ENCODE results near the gene TAMALIN.

TAMALIN gene

DNA sequence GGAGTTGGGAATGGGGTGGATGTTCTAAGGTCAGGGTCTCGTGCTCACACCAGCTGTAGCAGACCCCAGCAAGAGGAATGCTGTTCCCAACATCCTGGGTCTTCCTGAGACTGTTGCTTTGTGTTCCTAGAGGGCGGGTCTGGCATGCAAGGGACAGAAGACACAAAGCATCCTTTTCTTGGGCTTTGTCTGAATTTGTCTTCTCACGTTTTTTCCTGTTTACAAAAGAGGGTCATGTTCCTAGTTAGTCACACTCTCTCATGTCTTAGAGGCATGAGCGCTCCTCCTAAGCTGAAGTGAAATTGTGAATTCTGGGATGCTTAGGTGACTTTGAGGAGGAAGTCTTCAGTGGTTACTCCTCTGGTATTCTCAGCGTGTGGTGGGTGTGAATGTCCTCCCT lies 9.6 kb upstream of the TAMALIN start:
- H3K36me3 ChIP-seq (replicated peaks; ENCODE audit: insufficient read depth, low read length), result no peaks in the 10 kb centered on the region
- no peak overlapping the region for H3K4me2 ChIP-seq (ENCODE audit: low read depth, low read length)
- H3K27me3 ChIP-seq (replicated peaks; ENCODE audit: insufficient read depth, low read length), result no peaks in the 10 kb centered on the region
- H3K4me1 ChIP-seq (ENCODE audit: low read length), result no peaks in the 10 kb centered on the region
- H3K9me3 ChIP-seq (replicated peaks; ENCODE audit: insufficient read depth, low read length), result no peaks in the 10 kb centered on the region
- H4K20me1 ChIP-seq (ENCODE audit: insufficient read depth, low read length), result no peaks in the 10 kb centered on the region
- H3K9ac ChIP-seq (ENCODE audit: low read length), result no peak overlapping the region
- H3K9me2 ChIP-seq (replicated peaks; ENCODE audit: insufficient read depth, low read length), result no peaks in the 10 kb centered on the region
- TF ChIP-seq CTCF (IDR thresholded peaks at IDR 0.05; ENCODE audit: low read length), result no peak
- TF ChIP-seq EZH2 (optimal IDR thresholded peaks at IDR 0.05; ENCODE audit: low read depth, low read length), result no peak
- no peak for TF ChIP-seq EZH2phosphoT487 (IDR thresholded peaks at IDR 0.05; ENCODE audit: low read length)
- no peak overlapping the region for H2AFZ ChIP-seq (ENCODE audit: low read length)
- H3K4me3 ChIP-seq (ENCODE audit: low read length), result no peak overlapping the region
- no peak for DNase-seq
- H3K79me2 ChIP-seq (ENCODE audit: low read length), result no peaks in the 10 kb centered on the region
- no peaks in the 10 kb centered on the region for H3F3A ChIP-seq (ENCODE audit: insufficient read depth, low read length)
- H3K27ac ChIP-seq (ENCODE audit: low read length), result no peak overlapping the region

GRCh38 chr12:52003016-52003550 lies 3.7 kb upstream of the TAMALIN start:
- no peaks in the 10 kb centered on the region for H3K36me3 ChIP-seq (replicated peaks; ENCODE audit: insufficient read depth, low read length)
- no peaks in the 10 kb centered on the region for H3K4me1 ChIP-seq (ENCODE audit: low read length)
- no peaks in the 10 kb centered on the region for H3K79me2 ChIP-seq (ENCODE audit: low read length)
- H3K4me3 ChIP-seq (ENCODE audit: low read length), result no peak overlapping the region
- TF ChIP-seq EZH2 (optimal IDR thresholded peaks at IDR 0.05; ENCODE audit: low read depth, low read length) (no peak), EZH2phosphoT487 (IDR thresholded peaks at IDR 0.05; ENCODE audit: low read length) (no peak), CTCF (IDR thresholded peaks at IDR 0.05; ENCODE audit: low read length) (no peak)
- no peak overlapping the region for H3K27ac ChIP-seq (ENCODE audit: low read length)
- peaks cover 42% of the 10 kb centered on the region for H3K27me3 ChIP-seq (replicated peaks; ENCODE audit: insufficient read depth, low read length)
- H2AFZ ChIP-seq (ENCODE audit: low read length), result no peak overlapping the region
- no peak overlapping the region for H3K4me2 ChIP-seq (ENCODE audit: low read depth, low read length)
- H4K20me1 ChIP-seq (ENCODE audit: insufficient read depth, low read length), result no peaks in the 10 kb centered on the region
- no peak overlapping the region for H3K9ac ChIP-seq (ENCODE audit: low read length)
- H3F3A ChIP-seq (ENCODE audit: insufficient read depth, low read length), result no peaks in the 10 kb centered on the region
- no peak for DNase-seq
- H3K9me3 ChIP-seq (replicated peaks; ENCODE audit: insufficient read depth, low read length), result no peaks in the 10 kb centered on the region
- no peaks in the 10 kb centered on the region for H3K9me2 ChIP-seq (replicated peaks; ENCODE audit: insufficient read depth, low read length)

DNA sequence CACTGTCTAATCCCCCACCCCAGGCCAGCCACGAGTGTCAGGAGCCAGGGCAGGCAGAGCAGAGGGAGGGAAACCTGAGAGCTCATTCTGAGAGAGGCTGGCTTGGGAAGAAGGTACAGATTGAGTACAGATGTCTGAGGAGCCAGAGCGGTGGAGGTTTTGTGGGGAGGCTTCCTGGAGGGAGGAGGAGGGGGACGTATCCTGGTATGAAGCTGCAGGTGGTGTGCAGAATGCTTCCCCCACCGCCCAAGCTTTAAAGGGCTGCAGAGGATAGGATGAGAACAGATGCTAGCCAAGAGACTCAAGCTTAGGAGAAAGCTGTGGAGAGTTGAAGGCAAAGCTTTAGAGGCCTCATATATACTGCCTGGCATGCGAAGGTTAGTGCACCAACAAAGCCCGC lies 3.2 kb upstream of the TAMALIN start:
- no peak overlapping the region for H3K4me2 ChIP-seq (ENCODE audit: low read depth, low read length)
- no peaks in the 10 kb centered on the region for H3K36me3 ChIP-seq (replicated peaks; ENCODE audit: insufficient read depth, low read length)
- TF ChIP-seq EZH2phosphoT487 (IDR thresholded peaks at IDR 0.05; ENCODE audit: low read length) (no peak), EZH2 (optimal IDR thresholded peaks at IDR 0.05; ENCODE audit: low read depth, low read length) (no peak), CTCF (IDR thresholded peaks at IDR 0.05; ENCODE audit: low read length) (no peak)
- H3K27me3 ChIP-seq (replicated peaks; ENCODE audit: insufficient read depth, low read length), result peaks cover 47% of the 10 kb centered on the region
- no peaks in the 10 kb centered on the region for H4K20me1 ChIP-seq (ENCODE audit: insufficient read depth, low read length)
- H3K27ac ChIP-seq (ENCODE audit: low read length), result no peak overlapping the region
- no peak overlapping the region for H2AFZ ChIP-seq (ENCODE audit: low read length)
- no peaks in the 10 kb centered on the region for H3K4me1 ChIP-seq (ENCODE audit: low read length)
- H3K79me2 ChIP-seq (ENCODE audit: low read length), result no peaks in the 10 kb centered on the region
- no peaks in the 10 kb centered on the region for H3K9me2 ChIP-seq (replicated peaks; ENCODE audit: insufficient read depth, low read length)
- no peaks in the 10 kb centered on the region for H3K9me3 ChIP-seq (replicated peaks; ENCODE audit: insufficient read depth, low read length)
- no peak overlapping the region for H3K4me3 ChIP-seq (ENCODE audit: low read length)
- no peaks in the 10 kb centered on the region for H3F3A ChIP-seq (ENCODE audit: insufficient read depth, low read length)
- no peak overlapping the region for H3K9ac ChIP-seq (ENCODE audit: low read length)
- no peak for DNase-seq

Data from MM.1S (cell line).